GM18505 (cell line): ENCODE data around the gene RTCB.
A peak's percentile ranks its signal among the peaks of the same experiment; 100 is the strongest.

Source experiments
- ATAC-seq: cut with Tn5 transposase; IDR thresholded peaks from one replicate; pipeline ENCODE4 v1.9.1; 2021; ENCODE audit not compliant: unreplicated experiment
- POLR2A ChIP-seq: IDR thresholded peaks from 4 replicates; pipeline ENCODE4 v1.6.1; 2011; ENCODE audit warnings: borderline replicate concordance; ENCODE audit not compliant: insufficient read depth, insufficient read length; ENCODE audit errors: extremely low read depth

RTCB gene

GRCh38 chr22:32411829-32412592 is at the start of gene RTCB:
Gene RTCB, minus strand, starts transcription at chr22:32412247. Its CDS starts 91 bp downstream, at chr22:32412156.
- TF ChIP-seq POLR2A: peak; percentile 82

GRCh38 chr22:32457031-32457430 is 45.0 kb upstream of the RTCB start:
- no peak for TF ChIP-seq POLR2A
- ATAC-seq: no peak

More at GRCh38 chr22:32411829-32412592, at the start of gene RTCB:
- ATAC-seq: peak; percentile 66

- no peak for ATAC-seq
- TF ChIP-seq POLR2A: no peak
Measured at GRCh38 chr22:32448980-32449379, 36.9 kb upstream of the RTCB start.

GRCh38 chr22:32446321-32446720 is 34.3 kb upstream of the RTCB start:
- no peak for TF ChIP-seq POLR2A
- ATAC-seq: no peak

- ATAC-seq: no peak
- TF ChIP-seq POLR2A: no peak
Measured at GRCh38 chr22:32444068-32444467, 32.0 kb upstream of the RTCB start.

GRCh38 chr22:32430352-32430751 is 18.3 kb upstream of the RTCB start:
- no peak for TF ChIP-seq POLR2A
- ATAC-seq: no peak

GRCh38 chr22:32426881-32427280 is 14.8 kb upstream of the RTCB start:
- no peak for TF ChIP-seq POLR2A

GRCh38 chr22:32423664-32424063 is 11.6 kb upstream of the RTCB start:
- TF ChIP-seq POLR2A: no peak
- no peak for ATAC-seq

More at GRCh38 chr22:32426881-32427280, 14.8 kb upstream of the RTCB start:
- no peak for ATAC-seq

- ATAC-seq: no peak
Measured at GRCh38 chr22:32422062-32422461, 10.0 kb upstream of the RTCB start.

GRCh38 chr22:32421484-32421883 is 9.4 kb upstream of the RTCB start:
- ATAC-seq: no peak
- TF ChIP-seq POLR2A: no peak

More at GRCh38 chr22:32422062-32422461, 10.0 kb upstream of the RTCB start:
- TF ChIP-seq POLR2A: no peak

GRCh38 chr22:32417906-32418305 is 5.9 kb upstream of the RTCB start:
- no peak for TF ChIP-seq POLR2A
- no peak for ATAC-seq

- ATAC-seq: no peak
- TF ChIP-seq POLR2A: no peak
Measured at GRCh38 chr22:32416556-32417085, 4.6 kb upstream of the RTCB start.

GRCh38 chr22:32414191-32414590 is 2.1 kb upstream of the RTCB start:
- TF ChIP-seq POLR2A: no peak

GRCh38 chr22:32413719-32414118 is 1.7 kb upstream of the RTCB start:
- no peak for ATAC-seq
- no peak for TF ChIP-seq POLR2A

More at GRCh38 chr22:32414191-32414590, 2.1 kb upstream of the RTCB start:
- ATAC-seq: no peak
